ENCODE results near the gene MLLT3.

GRCh38 chr9:20379804-20380225 lies 242.5 kb downstream of the MLLT3 start:
- TF ChIP-seq CREB1 (CRISPR knock-in tag; IDR thresholded peaks at IDR 0.05) (no peak), CDX4 (CRISPR knock-in tag; IDR thresholded peaks at IDR 0.05; ENCODE audit: borderline replicate concordance) (no peak)
